Activated CD4-positive, alpha-beta T cell treated with anti-CD3 and anti-CD28 coated beads for 1 hour (primary cell): ENCODE measurements around the gene NBAS.
"Not testable (repeated sequence)": the region's sequence is repeated elsewhere in the genome, so short reads cannot be mapped to it uniquely, and the experiment has no call there.

Experiments used
- DNase-seq: peaks from one replicate; pipeline ENCODE4 v3.0.0-alpha.2; 2020

NBAS gene

DNA sequence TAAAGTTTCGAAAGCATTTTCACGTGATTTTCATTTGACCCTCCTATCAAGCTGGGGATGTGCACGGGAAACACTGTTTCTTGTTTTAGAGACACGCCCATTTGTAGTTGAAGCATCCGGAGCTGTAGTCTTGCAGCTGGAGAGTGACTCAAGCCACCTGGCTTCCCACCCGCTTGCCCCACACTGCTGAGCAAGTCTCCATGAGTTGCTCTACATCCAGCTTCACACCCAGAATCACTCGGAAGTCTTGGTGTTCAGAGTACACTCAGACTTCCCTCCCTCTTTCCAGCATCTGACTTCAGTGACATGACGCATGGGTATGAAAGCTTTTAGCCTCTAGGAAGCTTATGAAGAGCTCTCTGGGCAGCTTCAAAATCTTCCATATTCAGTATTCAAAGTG is 262.4 kb downstream of the NBAS start:
- DNase-seq: no peak

DNA sequence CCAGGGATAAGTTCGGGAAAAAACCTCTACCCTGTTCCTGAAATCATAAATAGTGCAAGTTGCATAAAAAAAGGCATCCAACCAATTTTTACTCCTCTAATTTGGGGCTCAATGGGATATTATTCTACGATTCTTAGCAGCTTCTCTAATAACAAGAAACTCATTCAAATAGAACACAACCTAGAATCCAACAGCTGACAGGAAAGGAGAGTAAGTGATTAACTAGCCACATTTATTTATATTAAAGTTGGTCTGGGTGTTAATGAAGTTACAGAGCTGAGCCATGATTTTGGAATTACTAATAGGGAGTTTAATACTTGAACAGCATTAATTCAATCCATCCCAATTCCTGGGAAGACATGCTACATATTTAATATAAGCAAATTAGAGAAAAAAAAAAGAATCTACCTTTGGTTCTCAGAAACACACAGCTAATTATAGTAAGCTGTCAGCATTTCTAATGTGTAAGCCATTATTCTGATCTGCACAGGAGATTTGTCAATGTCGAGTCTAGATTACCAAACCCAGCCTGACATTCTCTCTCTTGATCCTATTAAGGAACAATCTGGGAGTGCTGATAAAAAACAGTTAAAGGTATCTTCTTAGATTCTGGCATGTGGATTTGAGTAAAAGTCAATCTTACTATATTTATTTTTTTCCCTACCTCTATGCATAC is 267.7 kb downstream of the NBAS start:
- DNase-seq: no peak

DNA sequence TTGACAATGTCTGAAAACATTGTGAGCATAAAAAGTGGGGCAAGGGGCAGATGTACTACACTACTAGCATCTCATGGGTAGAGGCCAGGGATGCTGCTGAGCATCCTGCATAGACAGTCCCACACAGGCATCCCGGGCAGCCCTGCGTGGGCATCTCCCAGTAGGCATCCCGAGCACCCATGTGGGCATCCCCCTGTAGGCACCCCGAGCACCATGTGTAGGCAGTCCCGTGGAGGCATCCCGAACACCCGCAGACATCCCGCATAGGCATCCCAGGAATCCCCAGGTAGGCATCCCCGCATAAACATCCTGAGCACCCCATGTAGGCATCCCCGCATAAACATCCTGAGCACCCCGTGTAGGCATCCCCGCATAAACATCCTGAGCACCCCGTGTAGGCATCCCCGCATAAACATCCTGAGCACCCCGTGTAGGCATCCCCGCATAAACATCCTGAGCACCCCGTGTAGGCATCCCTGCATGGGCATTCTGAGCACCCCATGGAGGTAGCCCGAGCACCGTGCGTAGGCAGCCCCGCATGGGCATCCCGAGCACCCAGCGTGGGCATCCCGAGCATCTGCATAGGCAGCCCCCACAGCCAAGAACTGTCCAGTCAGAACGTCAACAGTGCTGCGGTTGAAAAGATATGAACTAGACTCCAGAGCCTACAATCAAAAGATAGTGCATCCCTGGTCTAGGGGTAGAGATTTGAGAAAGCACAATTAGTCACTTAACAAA is 273.5 kb downstream of the NBAS start:
- DNase-seq: no peak

DNA sequence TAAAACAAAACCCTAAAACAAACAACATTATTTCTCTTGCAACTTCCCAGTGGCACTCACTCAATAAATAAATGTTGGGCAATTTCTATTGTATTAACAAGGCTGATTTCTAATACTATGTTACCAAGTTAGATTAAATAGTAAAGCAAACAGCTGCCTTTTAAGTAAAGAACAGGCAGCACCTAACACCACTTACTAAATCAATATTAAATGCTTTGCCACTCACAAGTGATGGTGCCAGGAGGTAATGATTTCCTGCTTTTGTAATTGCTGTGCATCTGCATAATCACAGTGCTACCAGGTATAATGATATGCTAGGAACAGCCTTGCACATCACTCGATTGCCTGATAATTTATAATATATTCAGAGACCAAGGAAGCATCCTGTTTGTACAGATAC is 276.5 kb downstream of the NBAS start:
- no peak for DNase-seq

DNA sequence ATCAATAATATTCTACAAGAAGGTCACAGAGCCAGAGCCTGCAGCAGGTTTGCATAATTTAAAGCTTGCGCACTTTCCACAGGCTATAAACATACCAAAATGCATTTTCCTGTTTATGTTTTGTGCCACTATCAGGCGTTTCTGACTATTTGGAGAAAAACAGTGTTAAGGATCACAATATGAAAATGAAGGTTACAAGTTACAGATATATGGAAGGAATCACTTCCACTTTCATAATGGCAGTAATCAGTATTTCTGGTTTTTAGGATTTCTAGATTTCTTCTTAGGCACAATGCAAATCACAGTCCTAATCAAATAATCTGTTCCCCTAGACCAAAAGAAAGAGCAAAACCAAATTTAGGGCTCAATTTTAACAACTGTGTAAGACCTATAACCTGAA is 279.5 kb downstream of the NBAS start:
- no peak for DNase-seq

DNA sequence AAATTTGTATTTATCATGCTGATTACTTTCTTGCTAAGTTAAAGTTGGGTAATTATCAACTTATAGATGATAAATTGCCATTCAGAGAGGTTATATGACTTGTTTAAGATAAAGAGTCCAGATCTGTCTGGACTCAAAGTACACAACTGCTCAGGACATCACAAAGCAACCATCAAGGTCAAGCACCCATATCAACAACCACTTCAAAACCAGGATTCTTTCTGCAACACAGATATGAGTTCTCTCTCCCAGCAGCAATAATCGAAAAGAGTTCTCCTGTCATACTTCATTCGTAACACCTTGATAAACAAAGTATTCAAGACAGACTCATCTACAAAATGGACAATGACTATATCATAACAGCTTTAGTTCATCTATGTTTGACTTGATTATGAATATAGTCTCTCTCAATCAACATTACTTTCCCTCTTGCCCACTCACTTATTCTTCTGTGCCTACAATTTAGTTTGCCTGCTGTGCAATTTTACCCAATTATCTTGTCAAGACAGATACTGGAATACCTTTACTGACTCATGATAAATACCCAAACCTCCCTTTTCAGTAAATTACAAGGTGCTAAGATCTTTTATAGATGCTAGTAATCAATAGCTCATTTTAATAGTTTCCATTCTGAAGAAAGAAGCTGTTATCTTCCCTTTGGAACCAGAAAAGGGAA is 281.8 kb downstream of the NBAS start:
- no peak for DNase-seq

DNA sequence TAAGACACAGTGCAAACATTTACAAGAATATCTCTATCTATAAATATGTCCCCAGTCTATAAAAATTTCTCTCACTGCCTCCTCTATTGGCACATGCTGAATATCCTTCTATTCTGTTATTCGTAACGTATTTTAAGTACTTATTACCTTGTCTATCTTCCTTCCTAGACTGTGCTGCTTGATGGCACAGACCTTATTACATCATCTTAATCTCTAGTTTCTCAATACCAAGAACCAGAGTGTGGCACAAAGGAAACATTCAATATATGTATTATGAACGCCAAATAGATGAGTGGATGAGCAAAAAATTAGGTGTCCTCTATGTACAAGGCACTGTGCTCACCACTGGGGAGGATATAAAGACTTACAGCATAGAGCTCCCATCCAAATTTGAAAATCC is 282.8 kb downstream of the NBAS start:
- no peak for DNase-seq

DNA sequence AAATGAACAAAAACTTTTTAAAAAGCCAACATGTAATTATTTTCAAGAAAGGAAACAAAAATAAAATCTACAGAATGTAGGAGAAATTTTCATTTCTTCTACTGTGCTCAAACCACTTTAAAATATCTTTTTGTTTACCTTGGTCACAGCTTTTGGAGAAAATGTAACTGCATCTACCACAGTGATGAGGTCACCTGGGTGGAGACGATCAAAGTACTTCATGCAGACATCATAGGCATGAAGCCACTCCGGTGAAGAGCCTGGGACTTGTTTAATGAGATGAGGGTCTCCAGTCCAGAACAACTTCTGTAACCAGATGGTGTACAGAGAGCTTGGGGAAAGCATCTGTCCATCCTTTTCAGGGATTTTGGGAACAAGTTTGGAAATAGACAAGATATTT is 285.8 kb downstream of the NBAS start:
- DNase-seq: no peak

DNA sequence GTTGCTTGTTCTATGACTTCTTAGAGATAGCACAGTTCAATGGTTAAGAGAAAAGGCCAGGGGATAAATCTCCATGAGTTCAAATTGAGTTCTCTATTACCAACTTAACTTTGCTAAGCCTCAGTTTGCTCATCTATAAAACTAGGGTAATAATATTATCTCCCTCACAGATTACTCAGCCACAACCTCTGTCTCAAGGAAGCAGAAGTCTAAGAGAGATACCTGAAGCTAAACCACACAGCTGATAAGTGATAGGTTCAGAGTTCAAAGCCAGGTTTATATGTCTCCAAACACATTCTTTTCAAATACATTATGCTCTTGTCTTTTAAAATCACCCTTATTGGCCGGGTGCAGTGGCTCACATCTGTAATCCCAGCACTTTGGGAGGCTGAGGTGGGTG is 287.7 kb downstream of the NBAS start:
- DNase-seq: no peak

DNA sequence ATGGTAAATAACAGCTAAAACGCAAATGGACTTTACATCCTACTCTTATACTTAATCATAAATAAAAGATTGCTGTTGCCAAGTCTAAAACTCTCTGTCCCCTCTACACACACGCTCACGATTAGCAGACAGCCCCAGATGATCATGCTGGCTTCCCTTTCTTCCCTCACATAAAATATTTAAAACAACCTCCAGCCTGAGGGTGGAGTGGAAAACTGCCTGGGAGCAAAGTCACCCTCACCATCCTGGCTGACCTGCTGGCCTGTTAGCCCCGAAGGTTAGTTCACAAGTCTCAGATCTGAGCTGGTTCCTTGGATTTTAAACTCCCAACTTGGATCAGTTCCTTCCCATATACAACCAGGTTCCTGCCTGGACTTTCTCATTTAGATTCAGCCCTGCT is 288.2 kb downstream of the NBAS start:
- no peak for DNase-seq

DNA sequence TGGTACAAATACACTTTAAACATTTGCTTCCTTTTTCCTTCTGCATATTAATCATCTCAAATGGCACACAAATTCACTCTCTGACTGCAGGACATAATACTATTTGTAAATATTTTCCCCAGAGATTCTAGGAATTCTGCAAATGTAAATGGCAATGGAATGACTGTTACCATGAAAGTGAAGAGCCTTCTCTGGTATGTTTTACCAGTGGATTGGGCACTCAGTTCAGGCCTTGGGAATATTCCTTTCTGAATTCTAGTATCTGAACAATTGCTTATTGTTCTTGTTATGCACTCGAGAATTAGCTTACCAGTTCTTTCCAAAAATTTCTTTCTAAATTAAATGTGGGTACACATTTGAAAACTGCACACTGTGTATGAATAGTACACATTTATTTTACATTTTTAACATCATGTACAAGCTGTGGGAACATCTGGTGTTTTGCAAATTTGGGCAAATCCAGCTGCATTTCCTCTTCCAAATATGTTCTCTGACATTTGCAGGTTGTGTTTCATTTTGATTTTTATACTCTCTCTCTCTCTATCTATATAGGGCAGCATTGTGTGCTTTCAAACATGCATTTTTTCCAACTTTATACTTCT is 289.1 kb downstream of the NBAS start:
- no peak for DNase-seq

DNA sequence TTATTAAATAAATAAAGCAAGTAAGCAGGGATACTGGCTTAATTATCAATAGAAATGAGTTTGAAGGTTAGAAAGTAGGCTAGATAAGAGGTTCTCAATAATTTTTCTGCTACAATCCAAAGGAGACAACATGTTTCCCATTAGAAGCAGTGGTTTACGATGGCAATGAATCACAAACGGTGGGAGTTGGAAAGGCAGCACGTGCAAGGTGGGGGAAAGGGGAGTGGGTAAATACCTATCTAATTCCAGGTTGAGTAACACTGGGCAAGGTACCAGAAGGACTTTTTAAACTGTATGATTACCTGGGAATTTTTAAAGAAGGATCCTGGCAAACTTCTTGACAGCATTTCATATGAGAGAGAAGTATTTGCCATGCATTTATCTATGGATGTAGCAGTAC is 289.9 kb downstream of the NBAS start:
- DNase-seq: no peak

DNA sequence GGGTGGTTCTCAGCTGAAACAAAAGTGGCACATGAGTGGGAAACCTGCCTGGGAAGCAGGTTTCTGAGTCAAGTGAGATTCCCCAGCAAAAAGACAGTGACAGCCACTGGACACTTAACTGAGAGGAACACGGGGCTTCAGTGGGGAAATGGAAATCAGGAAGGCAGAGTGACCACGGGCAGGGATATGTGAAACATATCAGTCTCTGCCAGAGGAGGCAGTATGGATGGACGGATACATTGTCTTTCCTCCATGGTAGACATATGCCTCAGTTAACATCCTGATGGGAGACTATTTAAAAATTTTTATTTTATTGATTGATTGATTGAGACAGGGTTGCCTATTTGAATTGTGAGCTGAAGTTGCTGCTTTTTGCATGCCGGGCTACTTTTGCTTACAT is 292.1 kb downstream of the NBAS start:
- no peak for DNase-seq

DNA sequence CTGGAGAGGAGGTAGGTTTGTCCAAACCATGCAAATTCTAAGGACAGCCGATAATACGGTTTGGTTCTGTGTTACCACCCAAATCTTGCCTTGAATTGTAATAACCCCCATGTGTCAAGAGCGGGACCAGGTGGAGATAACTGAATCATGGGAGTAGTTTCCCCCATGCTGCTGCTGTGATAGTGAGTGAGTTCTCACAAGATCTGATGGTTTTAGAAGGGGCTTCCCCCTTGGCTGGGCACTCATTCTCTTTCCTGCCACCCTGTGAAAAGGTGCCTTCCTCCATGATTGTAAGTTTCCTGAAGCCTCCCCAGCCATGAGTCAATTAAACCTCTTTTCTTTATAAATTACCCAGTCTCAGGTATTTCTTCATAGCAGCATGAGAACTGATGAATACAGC is 295.2 kb downstream of the NBAS start:
- no peak for DNase-seq

DNA sequence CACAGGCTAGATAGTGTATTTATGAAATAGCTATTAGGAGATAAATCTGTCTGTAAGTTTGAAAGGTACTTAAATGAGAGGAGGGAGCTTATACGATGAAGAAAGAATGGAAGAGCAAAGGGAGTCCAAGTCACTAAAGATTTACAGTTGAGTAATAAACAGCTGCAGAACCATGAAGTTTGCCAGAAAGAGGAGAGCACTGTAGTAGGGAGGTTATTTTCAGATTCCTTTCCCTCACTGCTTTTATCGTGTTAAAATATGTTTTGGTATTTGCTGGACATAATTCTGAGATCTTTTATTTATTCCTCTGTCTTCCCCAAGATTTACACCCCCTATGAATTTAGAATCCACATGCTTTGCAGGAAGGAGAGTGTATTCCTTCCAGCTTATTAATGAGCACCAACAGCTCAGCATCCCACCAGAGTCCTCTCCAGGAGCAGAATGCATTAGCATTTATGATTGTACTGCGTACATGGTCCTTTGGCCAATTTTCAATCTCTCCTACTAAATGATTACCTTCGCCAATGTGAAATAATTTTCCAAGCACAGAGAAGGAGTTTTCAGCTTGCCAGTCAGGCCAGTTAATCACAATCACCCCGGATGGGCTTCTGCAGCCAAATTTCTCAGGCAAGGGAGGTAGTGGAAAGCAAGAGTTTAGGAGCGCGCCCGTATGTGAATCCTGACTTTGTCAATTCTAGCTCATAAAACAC is 297.0 kb downstream of the NBAS start:
- no peak for DNase-seq

DNA sequence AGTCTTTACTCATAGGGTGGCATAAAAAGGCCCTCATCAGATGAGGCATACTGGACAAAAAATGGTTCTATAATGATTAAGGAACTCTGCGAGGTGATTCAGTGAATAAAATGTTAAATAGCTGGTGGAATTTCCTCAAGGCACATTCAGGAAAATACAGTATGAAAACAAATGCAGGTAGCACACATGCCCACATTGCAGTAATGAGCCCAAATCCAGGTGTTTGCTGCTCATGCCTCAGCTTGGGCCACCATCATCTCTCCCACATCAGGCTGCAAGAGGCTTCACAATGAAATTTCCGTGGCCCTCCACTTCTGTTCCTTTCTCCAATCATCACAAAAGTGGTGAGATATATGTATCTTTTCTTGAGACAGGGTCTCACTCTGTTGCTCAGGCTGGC is 298.3 kb downstream of the NBAS start:
- DNase-seq: no peak

DNA sequence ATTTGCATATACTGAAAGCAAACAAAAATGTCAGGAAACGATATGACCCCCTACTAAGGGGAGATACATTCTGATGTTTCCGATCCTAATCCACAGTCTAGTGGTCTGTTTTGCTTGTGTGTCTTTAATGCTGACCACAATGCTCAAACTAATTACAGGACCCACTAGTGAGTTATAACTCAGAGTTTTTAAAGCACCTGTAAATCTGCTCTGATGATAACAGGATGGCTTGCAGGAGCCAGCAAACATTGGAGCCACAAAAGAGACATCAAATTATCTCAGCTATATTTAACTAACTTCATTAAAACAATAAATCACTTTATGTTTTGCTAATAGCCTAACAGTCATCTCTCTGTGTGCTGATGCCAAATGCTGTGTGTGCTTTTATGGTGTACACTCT is 300.3 kb downstream of the NBAS start:
- no peak for DNase-seq

DNA sequence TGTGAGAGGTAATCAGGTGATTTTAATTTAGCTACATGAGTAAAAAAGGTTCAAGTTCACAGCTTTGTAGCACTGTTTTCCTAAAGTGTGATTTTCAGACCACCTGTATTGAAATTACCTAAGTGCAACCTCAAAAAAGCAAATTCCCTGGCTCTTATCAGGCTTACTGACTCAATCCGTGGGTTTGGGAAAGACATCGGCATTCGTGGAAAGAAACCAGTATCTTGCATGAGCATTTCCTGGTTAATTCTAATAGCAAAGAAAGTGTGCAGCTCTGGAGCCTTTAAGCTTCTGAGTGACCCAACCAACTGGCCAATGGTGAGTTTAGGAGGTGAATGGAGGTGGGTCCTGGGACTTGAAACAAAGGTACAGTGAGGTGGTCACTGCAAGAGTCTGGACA is 300.9 kb downstream of the NBAS start:
- no peak for DNase-seq

DNA sequence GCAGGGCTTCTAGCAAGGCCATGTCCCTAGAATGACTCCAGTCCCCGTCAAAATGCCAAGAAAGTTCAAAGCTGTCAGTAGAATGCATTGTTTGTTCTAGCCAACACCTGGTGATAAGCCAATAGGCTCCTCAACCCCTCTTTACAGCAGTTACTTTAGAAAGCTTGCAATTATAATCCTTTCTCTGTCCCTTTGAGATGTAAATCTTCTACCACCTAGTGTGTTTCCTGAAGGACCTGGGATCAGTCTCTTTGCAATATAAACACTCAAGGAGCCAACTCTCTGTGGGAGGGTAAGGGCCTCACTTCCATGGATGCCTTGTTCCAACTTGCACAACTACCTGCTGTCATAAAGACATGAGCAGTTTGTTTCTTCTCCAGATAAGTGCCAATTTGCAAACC is 301.8 kb downstream of the NBAS start:
- no peak for DNase-seq

DNA sequence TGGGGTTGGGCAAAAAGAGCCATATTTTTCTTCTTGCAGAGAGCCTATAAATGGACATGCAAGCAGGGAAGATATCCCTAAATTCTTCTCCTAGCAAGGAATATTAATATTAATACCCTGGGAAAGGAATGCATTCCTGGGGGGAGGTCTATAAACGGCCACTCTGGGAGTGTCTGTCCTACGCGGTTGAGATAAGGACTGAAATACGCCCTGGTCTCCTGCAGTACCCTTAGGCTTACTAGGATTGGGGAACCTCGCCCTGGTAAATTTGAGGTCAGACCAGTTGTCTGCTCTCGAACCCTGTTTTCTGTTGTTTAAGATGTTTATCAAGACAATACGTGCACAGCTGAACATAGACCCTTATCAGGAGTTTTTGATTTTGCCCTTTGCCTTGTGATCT is 302.7 kb downstream of the NBAS start:
- not testable (repeated sequence) for DNase-seq

DNA sequence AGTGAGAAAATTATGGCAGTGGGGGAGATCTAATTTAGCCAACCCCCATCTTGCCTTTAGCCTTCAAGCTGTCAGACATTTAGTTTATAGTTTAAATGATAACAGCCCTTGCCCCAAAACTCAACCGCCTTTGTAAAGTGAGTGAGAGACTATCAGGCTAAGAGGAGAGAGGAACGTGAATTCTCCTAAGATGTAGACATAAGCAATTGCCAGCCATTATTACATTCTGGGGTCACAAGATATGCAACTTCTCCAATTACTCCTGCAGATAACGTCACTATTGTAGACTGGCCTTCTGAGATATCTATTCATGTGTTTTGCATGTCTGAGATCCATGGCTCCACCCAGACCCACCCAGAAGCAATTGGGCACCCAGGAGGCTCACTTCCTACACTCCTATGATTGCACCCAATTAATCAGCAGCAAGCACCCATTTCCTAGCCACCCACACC is 307.3 kb downstream of the NBAS start:
- DNase-seq: no peak

DNA sequence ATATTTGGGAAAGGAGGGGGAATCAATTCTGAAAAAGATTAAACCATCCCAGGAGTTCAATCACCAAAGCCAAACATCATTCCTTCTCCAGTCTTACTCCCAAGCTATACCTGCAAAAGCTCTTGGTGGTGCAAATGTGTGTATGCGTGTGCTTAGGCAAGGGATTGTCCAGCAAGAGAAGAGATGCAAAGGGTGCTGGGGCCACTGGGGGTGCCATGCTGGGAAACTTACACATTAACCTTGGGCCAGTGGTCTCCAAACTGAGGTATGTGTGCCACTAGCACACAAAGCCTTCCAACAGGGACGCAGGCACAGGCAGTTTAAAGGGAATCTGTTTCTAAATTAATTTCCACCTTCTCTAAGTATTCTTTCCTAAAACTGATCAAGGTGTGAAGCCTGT is 307.9 kb downstream of the NBAS start:
- DNase-seq: no peak

DNA sequence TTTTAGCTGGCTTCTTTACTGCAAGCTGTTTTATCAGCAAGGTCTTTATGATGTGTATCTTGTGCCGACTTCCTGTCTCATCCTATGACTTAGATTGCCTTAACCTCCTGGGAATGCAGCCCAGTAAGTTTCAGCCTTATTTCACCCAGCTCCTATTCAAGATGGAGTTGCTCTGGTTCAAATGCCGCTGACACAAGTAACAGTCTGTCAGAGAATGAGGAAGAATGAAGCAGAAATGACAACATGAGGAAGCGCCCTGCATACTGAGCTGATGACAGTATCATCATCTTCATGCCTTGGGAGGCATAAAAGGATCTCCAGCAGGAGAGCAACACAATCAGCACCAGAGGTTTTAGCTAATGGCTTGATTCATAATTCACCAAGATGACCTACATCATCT is 309.4 kb downstream of the NBAS start:
- DNase-seq: no peak
